ENCODE results near the gene HIBADH.

DNA sequence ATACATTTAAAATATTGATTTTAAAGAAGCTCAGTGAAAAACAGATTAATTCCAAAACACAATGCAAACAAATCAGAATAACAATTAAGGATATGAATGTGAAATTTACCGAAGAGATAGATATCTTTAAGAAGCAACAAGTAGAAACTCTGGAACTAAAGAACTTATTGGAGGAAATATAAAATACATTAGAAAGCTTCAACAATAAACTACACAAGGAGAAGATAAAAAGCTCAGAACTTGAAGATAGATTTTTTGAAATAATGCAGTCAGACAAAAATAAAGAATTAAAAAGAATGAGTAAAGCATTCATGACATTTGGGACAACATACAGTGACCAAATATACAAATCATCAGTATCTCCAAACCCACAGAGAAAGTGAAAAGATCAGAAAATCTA is 43.2 kb downstream of the HIBADH start:
- TF ChIP-seq, protein P1, sequence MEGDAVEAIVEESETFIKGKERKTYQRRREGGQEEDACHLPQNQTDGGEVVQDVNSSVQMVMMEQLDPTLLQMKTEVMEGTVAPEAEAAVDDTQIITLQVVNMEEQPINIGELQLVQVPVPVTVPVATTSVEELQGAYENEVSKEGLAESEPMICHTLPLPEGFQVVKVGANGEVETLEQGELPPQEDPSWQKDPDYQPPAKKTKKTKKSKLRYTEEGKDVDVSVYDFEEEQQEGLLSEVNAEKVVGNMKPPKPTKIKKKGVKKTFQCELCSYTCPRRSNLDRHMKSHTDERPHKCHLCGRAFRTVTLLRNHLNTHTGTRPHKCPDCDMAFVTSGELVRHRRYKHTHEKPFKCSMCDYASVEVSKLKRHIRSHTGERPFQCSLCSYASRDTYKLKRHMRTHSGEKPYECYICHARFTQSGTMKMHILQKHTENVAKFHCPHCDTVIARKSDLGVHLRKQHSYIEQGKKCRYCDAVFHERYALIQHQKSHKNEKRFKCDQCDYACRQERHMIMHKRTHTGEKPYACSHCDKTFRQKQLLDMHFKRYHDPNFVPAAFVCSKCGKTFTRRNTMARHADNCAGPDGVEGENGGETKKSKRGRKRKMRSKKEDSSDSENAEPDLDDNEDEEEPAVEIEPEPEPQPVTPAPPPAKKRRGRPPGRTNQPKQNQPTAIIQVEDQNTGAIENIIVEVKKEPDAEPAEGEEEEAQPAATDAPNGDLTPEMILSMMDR (IDR thresholded peaks at IDR 0.05 in 4 of 5, conservative IDR thresholded peaks at IDR 0.05 in 1 of 5): no peak
- no peak for TF ChIP-seq POLR2A (IDR thresholded peaks at IDR 0.05)

All from gastrocnemius medialis (tissue), 4 donors.